SK-N-DZ (cell line): Measurements from ENCODE around the gene ZSWIM2.
A peak's percentile ranks its signal among the peaks of the same experiment; 100 is the strongest.
"Not testable (repeated sequence)": the region's sequence is repeated elsewhere in the genome, so short reads cannot be mapped to it uniquely, and the experiment has no call there.

ENCODE experiments used
- DNase-seq: peaks from one replicate; pipeline ENCODE4 v3.0.0-alpha.2; 2015; ENCODE audit warnings: low spot score

Gene ZSWIM2

DNA sequence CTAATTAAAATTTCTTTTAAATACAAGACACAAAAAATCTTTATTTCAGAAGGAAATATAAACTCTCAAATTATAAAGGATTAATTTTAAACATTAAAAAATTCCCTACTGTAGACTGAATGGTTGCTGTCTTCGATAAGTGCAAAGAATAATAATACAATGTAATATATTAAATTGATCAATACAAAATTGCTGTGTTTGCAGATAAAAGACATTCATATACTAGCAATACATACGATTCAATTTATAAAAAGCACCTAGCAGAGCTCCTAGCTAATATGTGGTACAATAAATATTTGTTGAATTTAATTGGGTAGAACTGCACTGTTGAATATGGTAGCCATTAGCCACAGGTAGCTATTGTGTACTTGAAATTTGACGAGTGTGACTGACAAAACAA, 6.6 kb downstream of the ZSWIM2 start:
- DNase-seq: no peak

DNA sequence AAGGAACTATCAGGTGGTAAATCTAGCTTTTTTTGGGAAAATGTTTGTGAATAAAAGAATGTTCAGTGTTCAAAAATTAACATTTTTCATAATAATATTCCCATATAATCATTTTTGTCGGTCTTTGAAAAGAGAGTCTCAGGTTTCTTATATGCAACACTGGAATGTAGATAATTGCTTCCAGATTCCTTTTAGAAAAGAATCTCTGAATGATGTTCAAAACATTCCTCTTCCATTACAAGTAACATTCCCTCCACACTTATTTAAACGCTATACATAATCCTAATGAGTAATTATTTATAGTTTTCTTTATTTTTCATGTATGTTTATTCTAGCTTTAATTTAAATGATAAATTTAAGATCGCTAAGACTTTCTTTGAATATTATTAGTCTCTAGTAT, 7.0 kb downstream of the ZSWIM2 start:
- DNase-seq: no peak

DNA sequence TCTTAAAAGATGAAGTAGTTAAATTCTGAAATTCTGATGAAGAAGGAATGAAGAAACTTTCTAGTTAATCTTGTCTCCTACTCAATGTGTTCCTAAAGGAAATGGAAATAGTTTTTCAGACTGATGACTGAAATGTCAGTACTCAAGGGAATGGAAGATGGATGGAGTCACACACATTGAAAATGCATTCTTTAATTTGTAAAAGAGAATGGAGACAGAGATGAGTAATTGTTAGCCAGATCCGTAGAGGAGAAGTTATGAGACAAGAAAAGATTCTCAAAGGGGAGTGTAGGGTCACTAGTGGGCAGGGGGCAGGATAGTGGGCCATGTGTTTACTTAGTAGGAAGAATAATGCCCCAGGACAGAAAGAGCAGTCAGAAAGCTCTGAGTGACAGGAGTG, 13.3 kb downstream of the ZSWIM2 start:
- no peak for DNase-seq

DNA sequence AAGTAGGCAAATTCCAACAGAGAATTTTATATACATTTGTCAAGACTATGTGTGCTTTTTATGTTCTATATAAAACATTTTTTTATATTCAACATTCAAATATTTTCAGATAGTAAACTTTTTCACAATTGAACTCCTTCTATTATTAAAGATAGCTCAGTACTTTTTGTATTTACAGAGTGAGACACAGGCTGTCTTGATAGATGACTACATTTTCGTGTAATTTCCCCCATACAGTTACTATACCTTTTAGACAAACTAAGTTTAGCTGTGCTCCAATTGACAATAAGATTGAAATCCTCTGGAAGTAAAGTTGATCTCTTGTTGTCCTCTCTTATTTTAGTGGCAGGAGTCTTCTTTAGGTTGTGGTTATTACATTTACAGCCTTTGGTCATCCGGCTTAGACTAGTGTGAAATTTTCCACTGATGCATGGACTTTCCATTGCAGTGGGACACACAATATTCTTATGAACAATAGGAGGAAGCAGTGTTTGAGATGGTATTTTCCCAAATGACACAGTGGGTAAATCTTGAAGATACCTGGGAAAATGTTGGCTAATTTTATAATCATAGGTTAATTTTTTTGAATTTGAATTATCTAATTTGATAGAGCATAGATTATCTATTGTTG, 21.0 kb downstream of the ZSWIM2 start:
- DNase-seq: no peak

DNA sequence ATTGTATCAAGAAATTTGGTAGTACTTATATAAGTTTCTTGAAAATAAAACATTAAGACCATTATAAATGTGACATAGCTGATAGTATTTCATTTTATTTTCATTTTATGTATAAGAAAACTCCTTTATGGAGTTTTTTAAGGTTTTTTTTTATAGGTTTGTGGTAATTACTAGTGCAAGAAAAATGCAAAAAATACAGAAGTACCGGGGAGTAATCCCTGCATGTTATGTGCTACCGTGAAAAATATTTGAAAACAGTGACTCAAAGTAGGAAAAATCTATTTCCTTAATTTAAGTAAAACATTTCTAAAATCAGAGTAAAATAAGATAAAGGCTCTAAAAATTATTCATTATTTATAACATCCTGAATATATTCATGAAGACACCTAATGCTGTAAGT, 21.6 kb downstream of the ZSWIM2 start:
- no peak for DNase-seq

DNA sequence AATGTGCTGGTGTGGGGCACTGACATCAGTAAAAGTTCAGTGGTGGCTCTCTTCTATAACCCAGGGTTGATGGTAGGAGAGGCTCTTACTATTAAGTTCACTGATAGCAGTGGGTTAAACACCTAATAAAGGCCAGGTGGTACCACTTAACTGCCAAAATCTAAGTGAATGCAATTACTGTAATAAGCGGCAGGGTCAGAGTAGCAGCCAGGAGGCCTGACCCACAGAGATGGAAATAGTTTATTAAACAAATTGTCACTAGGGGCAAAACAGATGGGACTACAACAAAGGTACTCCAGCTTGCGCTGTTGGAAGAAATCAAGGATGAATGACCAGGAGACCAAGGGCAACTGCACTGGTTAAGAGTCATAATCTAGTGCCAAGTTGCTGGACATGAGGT, 26.6 kb downstream of the ZSWIM2 start:
- DNase-seq: no peak

DNA sequence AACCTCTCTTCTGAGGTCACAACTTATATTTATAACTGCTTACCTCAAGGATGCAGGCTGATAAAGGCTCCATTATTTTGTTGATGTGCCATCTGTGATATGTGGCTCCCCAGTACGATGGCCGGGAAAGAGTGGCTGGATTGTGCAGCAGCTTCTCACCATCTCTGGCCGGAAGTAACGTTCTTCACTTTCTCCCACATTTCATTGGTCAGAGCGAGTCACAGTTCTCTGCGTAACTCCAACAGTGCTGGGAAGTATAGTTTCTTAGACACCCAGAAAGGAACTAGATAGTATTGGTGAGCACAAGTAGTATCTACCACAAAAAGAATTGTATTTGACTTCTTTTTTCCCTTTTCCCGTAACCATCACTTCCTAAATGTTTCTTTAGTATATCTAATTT, 28.7 kb downstream of the ZSWIM2 start:
- DNase-seq: no peak

DNA sequence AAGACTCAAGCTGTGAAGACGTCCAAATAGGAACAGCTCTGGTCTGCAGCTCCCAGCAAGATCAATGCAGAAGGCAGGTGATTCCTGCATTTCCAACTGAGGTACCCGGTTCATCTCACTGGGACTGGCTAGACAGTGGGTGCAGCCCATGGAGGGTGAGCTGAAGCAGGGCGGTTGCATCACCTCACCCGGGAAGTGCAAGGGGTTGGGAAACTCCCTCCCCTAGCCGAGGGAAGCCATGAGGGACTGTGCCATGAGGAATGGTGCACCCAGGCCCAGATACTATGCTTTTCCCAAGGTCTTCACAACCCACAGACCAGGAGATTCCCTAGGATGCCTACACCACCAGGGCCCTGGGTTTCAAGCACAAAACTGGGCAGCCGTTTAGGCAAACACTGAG, 37.2 kb downstream of the ZSWIM2 start:
- not testable (repeated sequence) for DNase-seq

DNA sequence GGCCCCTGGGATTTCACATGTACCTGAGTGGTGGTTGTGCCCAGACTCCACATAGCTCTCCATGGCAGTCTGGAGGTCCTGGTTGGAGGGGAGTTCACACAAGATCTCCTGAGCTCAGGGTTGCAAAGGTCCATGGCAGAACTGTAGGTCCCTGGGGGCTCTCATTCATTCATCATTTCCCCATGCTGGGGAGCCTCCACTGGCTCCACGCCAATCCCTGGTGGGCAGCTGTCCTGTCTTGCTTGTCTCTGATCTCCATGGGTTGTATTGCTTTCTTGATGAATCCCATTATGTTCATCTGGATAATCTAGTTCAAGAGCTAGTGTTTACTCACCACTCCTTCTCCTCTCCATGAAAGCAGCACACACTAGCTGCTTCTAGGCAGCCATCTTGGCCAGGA, 42.4 kb downstream of the ZSWIM2 start:
- DNase-seq: no peak

DNA sequence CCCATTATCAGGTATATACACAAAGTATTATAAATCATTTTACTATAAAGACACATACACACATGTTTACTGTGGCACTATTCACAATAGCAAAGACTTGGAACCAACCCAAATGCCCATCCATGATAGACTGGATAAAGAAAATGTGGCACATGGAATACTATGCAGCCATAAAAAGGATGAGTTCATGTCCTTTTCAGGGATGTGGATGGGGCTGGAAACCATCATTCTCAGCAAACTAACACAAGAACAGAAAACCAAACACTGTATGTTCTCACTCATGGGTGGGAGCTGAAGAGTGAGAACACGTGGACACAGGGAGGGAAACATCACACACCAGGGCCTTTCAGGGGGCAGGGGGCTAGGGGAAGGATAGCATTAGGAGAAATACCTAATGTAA, 50.4 kb downstream of the ZSWIM2 start:
- DNase-seq: not testable (repeated sequence)

DNA sequence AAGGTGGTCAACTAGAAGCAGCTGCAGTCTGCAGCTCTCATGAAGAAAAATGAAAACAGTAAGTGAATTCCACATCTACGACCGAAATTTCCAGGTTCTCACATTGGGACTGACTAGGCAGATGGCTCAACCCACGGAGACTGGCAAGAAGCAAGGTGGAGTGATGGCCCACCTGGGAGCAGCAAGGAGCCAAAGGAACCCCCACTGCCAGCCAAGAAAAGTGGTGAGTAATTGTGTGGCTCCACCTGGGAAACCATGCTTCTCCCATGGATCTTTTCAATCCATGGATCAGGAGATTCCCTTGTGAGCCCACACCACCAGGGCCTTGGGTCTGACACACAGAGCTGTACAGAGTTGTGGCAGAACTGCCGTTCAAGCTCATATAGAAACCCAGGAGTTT, 64.0 kb downstream of the ZSWIM2 start:
- DNase-seq: no peak

DNA sequence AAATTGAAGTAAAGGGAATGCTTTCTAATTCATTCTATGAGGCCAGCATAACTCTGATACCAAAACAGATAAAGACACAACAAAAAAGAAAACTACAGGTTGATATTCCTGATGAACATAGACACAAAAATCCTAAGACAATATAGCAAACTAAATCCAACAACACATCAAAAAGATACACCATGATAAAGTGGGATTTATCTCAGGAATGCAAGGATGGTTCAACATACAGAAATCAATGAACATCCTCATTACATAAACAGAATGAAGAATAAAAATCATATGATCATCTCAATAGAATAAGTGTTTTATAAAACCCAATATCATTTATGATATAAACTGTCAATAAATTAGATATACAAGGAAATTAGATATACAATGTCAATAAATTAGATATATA, 65.7 kb downstream of the ZSWIM2 start:
- DNase-seq: no peak

DNA sequence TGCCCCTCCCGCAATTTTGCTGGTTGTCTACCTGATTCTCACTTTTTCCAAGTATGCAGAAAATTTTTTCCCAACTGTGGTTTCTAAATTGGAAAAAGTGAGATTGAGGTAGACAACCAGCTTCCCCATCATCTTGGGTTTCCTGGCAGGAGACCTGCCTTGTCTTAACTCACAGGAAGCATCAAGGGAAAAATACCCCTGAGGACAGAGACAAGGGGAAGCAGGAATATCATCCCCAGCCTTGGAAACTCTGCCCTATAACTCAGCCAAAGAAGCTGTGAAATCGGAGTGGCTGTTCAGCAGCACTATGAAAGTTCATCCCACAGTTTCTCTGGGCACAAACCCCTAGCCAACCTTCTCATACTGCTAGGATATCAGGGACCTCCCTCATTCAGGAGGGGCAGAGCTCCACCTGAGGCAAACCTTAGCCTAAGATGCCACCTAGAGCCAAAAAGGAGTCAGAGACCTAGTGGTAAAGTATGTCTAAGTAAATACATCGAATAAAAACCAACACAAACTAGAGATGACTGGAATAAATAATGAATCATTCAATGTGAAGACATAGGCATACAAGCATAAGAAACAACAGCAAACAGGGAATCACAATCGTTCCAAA, 68.2 kb downstream of the ZSWIM2 start:
- peak; percentile 40 for DNase-seq
